Esophagus muscularis mucosa (tissue), 3 donors: ENCODE data around the gene CCDC148.

Experiments used
- CTCF ChIP-seq, 3 experiments: fragments of 200-600 bp in 2 of 3; fragments of 450-650 bp in 1 of 3; sonication (generic) in 2 of 3; IDR thresholded peaks; one replicate each; pipeline ENCODE4 v1.5.1; 2017 to 2019; ENCODE audit warnings: antibody characterized with exemption in 3 of 3, mild to moderate bottlenecking in 2 of 3, moderate library complexity in 1 of 3
- POLR2AphosphoS5 ChIP-seq, 2 donors: sonication (generic); formaldehyde crosslinking; IDR thresholded peaks; one replicate each; pipeline ENCODE4 v1.6.1; 2017; ENCODE audit warnings: antibody characterized with exemption in 2 of 2

GRCh38 chr2:158482594-158482993 lies 26.0 kb upstream of the CCDC148 start:
- TF ChIP-seq CTCF (IDR thresholded peaks at IDR 0.05), result no peak
- no peak for TF ChIP-seq POLR2AphosphoS5 (IDR thresholded peaks at IDR 0.05)
